RWPE1 (cell line): Measurements from ENCODE around the gene SLC49A3.

Experiments
- CTCF ChIA-PET: fragments of 350-600 bp; sonication (Branson Sonifier 250); formaldehyde crosslinking; extraction: SDS; loops from one replicate; lab custom pipeline; 2021; lab: Yijun Ruan, JAX
- POLR2A ChIA-PET: fragments of 400-600 bp; formaldehyde crosslinking; extraction: SDS; loops from one replicate; lab custom pipeline; 2020; ENCODE audit warnings: antibody characterized with exemption; ENCODE audit not compliant: low non-redundant PET; lab: Yijun Ruan, JAX
- DNase-seq: peaks from one replicate; pipeline ENCODE4 v3.0.0; 2012; ENCODE audit warnings: low spot score
- H3K27ac ChIP-seq: fragments of 450-650 bp; 2 replicates; pipeline ENCODE4 v1.5.1; 2017
- TF ChIP-seq, protein P1 (sequence below): fragments of 450-650 bp; conservative IDR thresholded peaks from 2 replicates; pipeline ENCODE4 v1.5.1; 2017; ENCODE audit warnings: low read depth, mild to moderate bottlenecking

SLC49A3 gene

DNA sequence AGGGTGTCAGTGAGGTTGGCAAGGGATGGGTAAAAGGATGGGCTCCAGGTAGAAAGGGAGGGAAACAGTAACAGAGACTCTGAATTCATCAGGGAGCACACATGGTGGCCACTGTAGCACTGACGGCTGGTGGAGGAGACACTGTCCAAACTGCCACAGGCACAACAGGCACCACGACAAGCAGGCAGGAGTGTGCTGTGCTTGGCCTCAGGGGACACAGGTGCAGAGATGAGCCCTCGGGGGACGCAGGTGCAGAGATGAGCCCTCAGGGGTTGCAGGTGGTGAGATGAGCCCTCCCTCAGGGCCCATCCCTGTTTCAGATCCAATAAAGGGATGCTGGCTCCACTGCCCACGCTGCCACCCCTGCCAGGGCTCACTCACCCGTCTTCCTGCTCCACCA, 56.0 kb downstream of the SLC49A3 start:
- TF ChIP-seq, protein P1, sequence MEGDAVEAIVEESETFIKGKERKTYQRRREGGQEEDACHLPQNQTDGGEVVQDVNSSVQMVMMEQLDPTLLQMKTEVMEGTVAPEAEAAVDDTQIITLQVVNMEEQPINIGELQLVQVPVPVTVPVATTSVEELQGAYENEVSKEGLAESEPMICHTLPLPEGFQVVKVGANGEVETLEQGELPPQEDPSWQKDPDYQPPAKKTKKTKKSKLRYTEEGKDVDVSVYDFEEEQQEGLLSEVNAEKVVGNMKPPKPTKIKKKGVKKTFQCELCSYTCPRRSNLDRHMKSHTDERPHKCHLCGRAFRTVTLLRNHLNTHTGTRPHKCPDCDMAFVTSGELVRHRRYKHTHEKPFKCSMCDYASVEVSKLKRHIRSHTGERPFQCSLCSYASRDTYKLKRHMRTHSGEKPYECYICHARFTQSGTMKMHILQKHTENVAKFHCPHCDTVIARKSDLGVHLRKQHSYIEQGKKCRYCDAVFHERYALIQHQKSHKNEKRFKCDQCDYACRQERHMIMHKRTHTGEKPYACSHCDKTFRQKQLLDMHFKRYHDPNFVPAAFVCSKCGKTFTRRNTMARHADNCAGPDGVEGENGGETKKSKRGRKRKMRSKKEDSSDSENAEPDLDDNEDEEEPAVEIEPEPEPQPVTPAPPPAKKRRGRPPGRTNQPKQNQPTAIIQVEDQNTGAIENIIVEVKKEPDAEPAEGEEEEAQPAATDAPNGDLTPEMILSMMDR, result no peak
- DNase-seq, result no peak
- H3K27ac ChIP-seq, result no peak overlapping the region
- CTCF ChIA-PET, result no interaction called here
- POLR2A ChIA-PET, result no interaction called here

DNA sequence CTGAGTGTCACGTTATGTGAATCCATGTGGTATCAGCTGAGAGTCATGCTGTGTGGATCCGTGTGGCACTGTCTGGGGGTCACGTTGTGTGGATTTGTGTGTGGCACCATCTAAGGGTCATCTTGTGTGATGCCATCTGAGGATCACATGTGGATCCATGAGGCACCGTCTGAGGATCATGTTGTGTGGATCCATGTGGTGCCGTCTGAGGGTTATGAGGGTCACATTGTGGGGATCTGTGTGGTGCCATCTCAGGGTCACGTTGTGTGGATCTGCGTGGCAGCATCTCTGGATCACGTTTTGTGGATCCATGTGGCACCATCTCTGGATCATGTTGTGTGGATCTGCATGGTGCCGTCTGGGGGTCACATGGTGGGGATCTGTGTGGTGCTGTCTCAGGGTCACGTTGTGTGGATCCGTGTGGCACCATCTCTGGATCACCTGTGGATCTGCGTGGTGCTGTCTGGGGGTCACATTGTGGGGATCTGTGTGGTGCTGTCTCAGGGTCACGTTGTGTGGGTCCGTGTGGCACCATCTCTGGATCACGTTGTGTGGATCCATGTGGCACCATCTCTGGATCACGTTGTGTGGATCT, 56.7 kb downstream of the SLC49A3 start:
- ChIA-PET CTCF (no interaction called here), POLR2A (no interaction called here)
- no peak for DNase-seq
- H3K27ac ChIP-seq, result no peak overlapping the region
- TF ChIP-seq, protein P1, result no peak
